MG63 (cell line): ENCODE results near the gene FAU. TPM values are rescaled to one million over a fixed set of nuclear protein-coding genes. Genes with fewer than 3 reads are reported as not detected.

ENCODE experiments used
- DNase-seq: peaks from one replicate; pipeline ENCODE4 v3.0.0-alpha.2; 2020
- H3K27me3 ChIP-seq: fragments of 250-450 bp; sonication (Bioruptor Pico); 2 replicates; pipeline ENCODE4 v1.5.1; 2020; ENCODE audit warnings: mild to moderate bottlenecking, moderate library complexity
- H3K36me3 ChIP-seq: fragments of 250-450 bp; sonication (Bioruptor Pico); 2 replicates; pipeline ENCODE4 v1.5.1; 2020; ENCODE audit warnings: mild to moderate bottlenecking, moderate library complexity
- H3K4me3 ChIP-seq: fragments of 250-450 bp; sonication (Bioruptor Pico); 2 replicates; pipeline ENCODE4 v1.5.1; 2020; ENCODE audit warnings: mild to moderate bottlenecking, moderate library complexity
- H3K9me3 ChIP-seq: fragments of 250-450 bp; sonication (Bioruptor Pico); 2 replicates; pipeline ENCODE4 v1.5.1; 2020; ENCODE audit warnings: mild to moderate bottlenecking, moderate library complexity
- total RNA-seq: library from RNA; depleted of rRNA; stranded (reverse); fragments of >200 nt; shearing (Covaris generic); gene quantifications from 2 replicates; pipeline ENCODE4 v1.2.3, GENCODE V29; 2014; ENCODE audit warnings: low replicate concordance

The FAU gene
- total RNA-seq, 1 experiment from 2014 or later, result 283 TPM

GRCh38 chr11:65102142-65103095 is 19.5 kb downstream of the FAU start:
- DNase-seq, result peak; percentile 56
- Histone ChIP-seq H3K27me3 (no peaks in the 10 kb centered on the region), H3K9me3 (no peaks in the 10 kb centered on the region), H3K4me3 (no peak overlapping the region), H3K36me3 (peaks cover 10% of the 10 kb centered on the region)

- Histone ChIP-seq H3K9me3 (no peaks in the 10 kb centered on the region), H3K36me3 (peaks cover 10% of the 10 kb centered on the region), H3K27me3 (no peaks in the 10 kb centered on the region), H3K4me3 (no peak overlapping the region)
- no peak for DNase-seq
Measured at GRCh38 chr11:65100674-65101350, 21.1 kb downstream of the FAU start.

GRCh38 chr11:65096926-65097325 is 25.0 kb downstream of the FAU start:
- no peaks in the 10 kb centered on the region for H3K9me3 ChIP-seq

GRCh38 chr11:65095974-65096806 is 25.7 kb downstream of the FAU start, which contains the start of gene VPS51:
VPS51 (plus strand) TSS chr11:65096214; CDS start chr11:65096251, 37 bp downstream.
- H3K4me3 ChIP-seq, result peak within 1 kb of the TSS; percentile 91
- peak; percentile 87 for DNase-seq
- no peaks in the 10 kb centered on the region for H3K27me3 ChIP-seq
- H3K36me3 ChIP-seq, result peaks cover 10% of the 10 kb centered on the region; the same call in 1 of the 2 replicates
- no peaks in the 10 kb centered on the region for H3K9me3 ChIP-seq

More at GRCh38 chr11:65096926-65097325, 25.0 kb downstream of the FAU start:
- Histone ChIP-seq H3K27me3 (no peaks in the 10 kb centered on the region), H3K4me3 (peak overlapping the region; percentile 91), H3K36me3 (peaks cover 10% of the 10 kb centered on the region; the same call in 1 of the 2 replicates)
- DNase-seq, result no peak

GRCh38 chr11:65095427-65095826 is 26.5 kb downstream of the FAU start:
- Histone ChIP-seq H3K36me3 (peaks cover 7% of the 10 kb centered on the region; the same call in 1 of the 2 replicates), H3K9me3 (no peaks in the 10 kb centered on the region), H3K27me3 (no peaks in the 10 kb centered on the region), H3K4me3 (peak overlapping the region; percentile 91)
- no peak for DNase-seq

GRCh38 chr11:65090628-65091027 is 31.3 kb downstream of the FAU start:
- DNase-seq, result no peak
- H3K27me3 ChIP-seq, result no peaks in the 10 kb centered on the region
- no peak overlapping the region for H3K4me3 ChIP-seq
- no peaks in the 10 kb centered on the region for H3K9me3 ChIP-seq
- peaks cover 19% of the 10 kb centered on the region for H3K36me3 ChIP-seq

GRCh38 chr11:65089621-65090020 is 32.3 kb downstream of the FAU start:
- DNase-seq, result no peak
- H3K9me3 ChIP-seq, result no peaks in the 10 kb centered on the region
- H3K36me3 ChIP-seq, result peaks cover 25% of the 10 kb centered on the region
- no peaks in the 10 kb centered on the region for H3K27me3 ChIP-seq
- no peak overlapping the region for H3K4me3 ChIP-seq

- no peak for DNase-seq
- Histone ChIP-seq H3K9me3 (no peaks in the 10 kb centered on the region), H3K36me3 (peaks cover 29% of the 10 kb centered on the region), H3K4me3 (no peak overlapping the region), H3K27me3 (no peaks in the 10 kb centered on the region)
Measured at GRCh38 chr11:65087827-65088226, 34.1 kb downstream of the FAU start.

- Histone ChIP-seq H3K4me3 (no peak overlapping the region), H3K9me3 (no peaks in the 10 kb centered on the region), H3K27me3 (no peaks in the 10 kb centered on the region), H3K36me3 (peaks cover 32% of the 10 kb centered on the region)
- no peak for DNase-seq
Measured at GRCh38 chr11:65087216-65087615, 34.7 kb downstream of the FAU start.

- Histone ChIP-seq H3K9me3 (no peaks in the 10 kb centered on the region), H3K36me3 (peaks cover 36% of the 10 kb centered on the region)
Measured at GRCh38 chr11:65086809-65087208, 35.1 kb downstream of the FAU start.

GRCh38 chr11:65085446-65085845 is 36.5 kb downstream of the FAU start:
- H3K36me3 ChIP-seq, result peaks cover 47% of the 10 kb centered on the region
- H3K27me3 ChIP-seq, result no peaks in the 10 kb centered on the region
- no peak for DNase-seq
- H3K9me3 ChIP-seq, result no peaks in the 10 kb centered on the region
- H3K4me3 ChIP-seq, result no peak overlapping the region; the same call in 1 of the 2 replicates

More at GRCh38 chr11:65086809-65087208, 35.1 kb downstream of the FAU start:
- Histone ChIP-seq H3K27me3 (no peaks in the 10 kb centered on the region), H3K4me3 (no peak overlapping the region)
- DNase-seq, result no peak

GRCh38 chr11:65084598-65085375 is 37.1 kb downstream of the FAU start:
- no peak for DNase-seq
- no peaks in the 10 kb centered on the region for H3K9me3 ChIP-seq
- H3K4me3 ChIP-seq, result peak overlapping the region; percentile 77
- no peaks in the 10 kb centered on the region for H3K27me3 ChIP-seq
- peaks cover 54% of the 10 kb centered on the region for H3K36me3 ChIP-seq

GRCh38 chr11:65083834-65084597 is 37.9 kb downstream of the FAU start, which contains the start of the genes CDCA5 and ZFPL1:
CDCA5 (minus strand) TSS chr11:65084040; CDS start chr11:65083978, 62 bp downstream.
ZFPL1 (plus strand) TSS chr11:65084222; CDS start chr11:65084699, 477 bp downstream.
- H3K36me3 ChIP-seq, result peaks cover 59% of the 10 kb centered on the region
- H3K27me3 ChIP-seq, result no peaks in the 10 kb centered on the region
- DNase-seq, result peak; percentile 96
- H3K4me3 ChIP-seq, result peak within 1 kb of the TSS; percentile 77
- no peaks in the 10 kb centered on the region for H3K9me3 ChIP-seq

- Histone ChIP-seq H3K36me3 (peaks cover 65% of the 10 kb centered on the region), H3K27me3 (no peaks in the 10 kb centered on the region), H3K4me3 (peak overlapping the region; percentile 77), H3K9me3 (no peaks in the 10 kb centered on the region)
- no peak for DNase-seq
Measured at GRCh38 chr11:65083134-65083833, 38.6 kb downstream of the FAU start.
